Activated CD4-positive, alpha-beta T cell treated with anti-CD3 and anti-CD28 coated beads for 24 hours (primary cell): ENCODE data around the gene OTOG.

Experiments used
- DNase-seq, 2 donors: peaks; one replicate each; pipeline ENCODE4 v3.0.0-alpha.2; 2020; ENCODE audit warnings: low read depth in 2 of 2

Gene OTOG

DNA sequence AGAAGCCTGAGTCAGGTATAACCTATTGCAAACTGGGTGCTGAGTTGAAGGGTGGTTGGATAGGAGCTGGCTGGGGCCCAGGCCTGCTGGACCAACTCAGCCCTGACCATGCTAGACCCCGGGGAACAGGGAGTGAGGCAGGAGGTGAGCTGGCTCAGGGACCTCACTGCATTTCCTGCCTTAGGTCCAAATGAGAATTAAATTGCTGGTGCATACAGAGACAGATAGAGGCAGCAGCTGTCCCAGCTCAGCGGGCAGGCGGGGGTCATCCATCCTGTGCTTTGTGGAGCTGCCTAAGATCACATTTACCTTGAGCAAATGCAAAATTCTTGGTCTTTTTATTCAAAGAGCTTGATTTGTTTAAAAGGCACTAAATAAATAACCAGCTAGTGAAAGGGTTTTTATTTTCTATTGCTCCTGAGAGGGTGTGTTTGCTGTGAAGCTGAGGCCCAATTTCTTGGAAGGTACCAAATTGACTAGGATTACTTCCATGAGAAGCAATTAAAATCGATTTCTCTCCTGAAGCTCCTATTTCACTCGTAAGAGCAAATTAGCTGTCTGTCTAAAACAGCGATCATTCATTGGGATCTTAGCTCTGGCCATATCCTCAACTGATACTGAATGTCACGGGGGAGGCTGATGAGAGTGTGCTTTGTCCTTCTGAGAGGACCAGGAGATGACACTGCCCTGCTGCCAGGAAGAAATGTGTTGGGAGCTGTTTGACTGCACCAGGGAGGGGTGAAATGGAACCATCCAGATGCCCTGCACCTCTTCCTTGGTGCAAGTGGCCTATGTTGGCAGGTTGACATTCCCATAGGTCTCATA, 27.8 kb upstream of the OTOG start:
- DNase-seq = no peak

DNA sequence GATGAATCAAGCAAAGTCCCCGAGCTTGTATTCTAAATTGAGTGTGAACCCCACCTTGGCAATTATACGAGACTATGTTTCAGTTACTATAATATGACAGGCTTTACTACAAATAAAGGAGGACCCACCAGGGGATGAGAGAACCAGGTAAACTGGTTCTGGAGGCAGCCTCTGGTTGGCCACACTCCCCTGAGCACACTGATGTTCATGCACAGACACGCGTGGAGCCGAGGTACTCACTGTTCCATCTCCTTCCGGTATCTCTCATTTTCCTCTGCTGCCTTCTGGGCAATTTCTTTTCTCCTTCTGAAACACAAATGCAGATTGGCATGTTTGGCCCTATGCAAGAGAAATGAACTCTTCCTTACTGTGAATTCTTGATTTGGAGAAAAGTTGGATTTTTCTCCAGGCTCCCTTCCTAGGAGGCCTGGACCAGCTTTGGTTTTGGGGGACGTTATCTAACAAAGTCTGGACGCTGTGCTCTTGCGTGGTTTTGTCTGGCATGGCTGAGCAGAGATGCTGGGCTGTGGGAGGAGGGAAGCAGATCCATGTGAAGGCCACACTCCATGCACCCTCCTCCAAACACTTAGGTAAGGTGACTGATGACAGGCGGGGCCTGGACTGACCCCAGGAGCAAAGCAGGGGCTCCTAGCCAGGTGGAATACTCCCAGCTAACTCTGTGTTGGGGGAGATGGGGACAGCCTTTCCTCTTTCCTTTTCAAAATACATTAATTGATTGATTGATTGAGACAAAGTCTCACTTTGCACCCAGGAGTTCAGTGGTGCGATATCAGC, 25.8 kb upstream of the OTOG start:
- DNase-seq = no peak

DNA sequence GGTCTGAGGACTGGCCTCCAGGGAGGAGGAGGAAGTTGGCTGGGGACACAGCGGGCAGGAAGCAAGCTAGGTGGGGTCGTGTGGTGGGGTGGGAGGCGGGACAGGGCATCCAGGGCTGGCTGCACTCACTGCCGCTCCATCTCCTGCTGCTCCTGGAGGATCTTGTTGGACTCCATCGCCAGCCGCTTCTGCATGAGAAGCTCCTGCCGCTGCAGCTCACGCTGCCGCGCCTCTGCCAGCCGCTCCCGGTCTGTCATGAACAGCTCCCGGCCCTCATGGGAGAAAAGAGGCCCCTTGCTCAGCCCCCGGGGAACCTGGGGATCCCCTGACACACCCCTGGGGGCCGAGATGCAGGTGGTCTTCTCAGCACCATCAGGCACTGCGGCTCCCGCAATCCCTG, 24.4 kb upstream of the OTOG start:
- no peak for DNase-seq

DNA sequence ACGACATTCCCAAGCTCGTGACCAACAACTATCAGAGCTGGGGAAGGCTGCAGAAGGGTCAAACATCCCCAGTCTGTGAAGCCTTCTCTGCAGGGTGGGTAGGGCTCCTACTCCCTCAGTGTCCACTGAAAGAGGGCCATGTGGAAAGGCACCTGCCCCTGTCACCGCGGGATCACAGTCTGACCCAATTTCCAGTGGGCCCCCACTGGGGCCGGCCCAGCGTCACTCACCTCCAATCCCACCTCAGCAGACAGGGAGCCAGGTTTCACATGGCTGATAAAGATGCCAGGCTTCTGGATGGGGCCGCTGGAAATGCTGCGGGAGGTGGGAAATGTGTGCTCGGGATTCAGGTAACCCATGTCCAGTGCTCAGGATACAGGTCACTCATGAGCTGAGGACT, 22.8 kb upstream of the OTOG start:
- DNase-seq = no peak

DNA sequence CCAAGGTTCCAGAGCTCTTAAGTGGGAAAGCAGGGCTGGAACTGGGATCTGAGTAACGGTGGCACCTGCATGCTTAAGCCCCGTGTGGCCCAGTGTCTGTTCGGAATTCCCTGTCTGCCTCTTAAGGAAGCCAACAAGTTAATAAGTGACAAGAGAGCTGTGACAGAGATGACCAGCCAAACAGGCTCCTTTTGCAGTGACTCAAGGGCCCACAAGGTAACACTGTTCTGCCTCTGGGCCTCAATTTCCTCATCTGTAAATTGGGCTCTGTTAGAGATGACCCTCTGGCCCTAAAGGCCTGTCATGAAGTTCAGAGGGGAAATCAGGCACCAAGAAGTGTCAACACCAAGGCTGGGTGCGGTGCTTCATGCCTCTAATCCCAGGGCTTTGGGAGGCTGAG, 21.5 kb upstream of the OTOG start:
- DNase-seq = no peak

DNA sequence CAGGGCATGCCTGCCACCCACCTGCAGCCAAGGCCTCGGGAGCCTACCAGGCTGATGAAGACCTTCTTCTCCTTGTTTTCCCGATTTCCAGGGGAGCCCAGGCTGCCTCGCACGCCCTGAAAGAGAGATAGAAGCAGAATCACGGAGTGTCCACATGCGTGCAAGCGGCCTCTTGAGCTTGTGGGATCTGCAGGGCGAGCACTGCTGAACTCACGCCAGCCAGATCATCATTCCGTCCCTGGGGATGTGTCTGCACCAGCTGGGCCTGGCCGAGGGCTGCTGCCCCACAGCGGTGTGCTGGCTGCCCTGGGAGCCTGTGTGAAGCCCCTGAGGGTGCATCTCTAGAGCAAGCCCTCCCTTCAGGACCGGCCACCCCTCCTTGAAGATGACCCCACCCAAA, 20.7 kb upstream of the OTOG start:
- no peak for DNase-seq

DNA sequence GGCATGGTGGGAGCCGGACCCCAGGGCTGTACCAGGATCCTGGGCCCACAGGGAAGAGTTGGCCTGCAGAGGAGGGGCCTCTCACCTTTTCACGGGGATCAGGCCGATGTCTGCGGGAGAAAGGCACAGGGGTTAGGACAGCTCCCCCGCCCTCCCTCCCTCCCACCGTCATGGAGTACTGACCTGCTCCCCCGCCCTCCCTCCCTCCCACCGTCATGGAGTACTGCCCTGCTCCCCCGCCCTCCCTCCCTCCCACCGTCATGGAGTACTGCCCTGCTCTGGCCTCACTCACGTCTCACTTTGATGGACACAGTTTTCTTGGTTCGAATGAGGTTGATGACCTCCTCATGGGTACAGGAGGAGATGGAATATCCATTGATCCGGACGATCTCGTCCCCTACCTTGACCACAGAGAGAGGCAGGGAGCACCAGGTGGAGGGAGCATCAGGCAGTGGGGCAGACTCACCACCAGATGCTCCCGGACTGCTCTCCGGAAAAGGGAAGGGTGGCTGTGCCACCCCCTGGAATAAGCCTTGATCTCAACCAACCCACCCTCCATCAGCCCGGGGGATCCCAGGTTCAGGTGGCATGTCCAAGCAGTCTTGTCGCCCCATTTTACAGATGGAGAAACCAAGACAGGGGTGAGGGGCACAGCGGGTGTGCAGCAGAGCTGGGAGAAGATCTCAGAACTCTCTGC, 20.0 kb upstream of the OTOG start:
- DNase-seq = no peak

DNA sequence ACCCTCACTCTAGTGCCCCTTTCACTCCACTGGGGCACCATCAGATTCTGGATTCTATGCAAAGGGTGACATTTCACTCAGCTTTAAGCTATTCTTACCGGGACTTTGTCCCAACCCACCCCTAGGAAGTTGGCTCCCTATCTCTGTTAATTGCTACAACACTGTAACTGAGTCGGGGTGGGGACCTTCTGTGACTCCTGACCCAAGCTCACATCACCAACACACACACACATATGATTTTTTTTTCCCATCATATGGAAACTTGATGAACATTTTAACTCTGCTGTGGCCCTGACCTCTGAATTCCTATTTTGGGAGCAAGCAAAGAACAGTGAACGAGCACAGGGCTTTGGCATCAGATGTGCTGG, 19.4 kb upstream of the OTOG start:
- no peak for DNase-seq

DNA sequence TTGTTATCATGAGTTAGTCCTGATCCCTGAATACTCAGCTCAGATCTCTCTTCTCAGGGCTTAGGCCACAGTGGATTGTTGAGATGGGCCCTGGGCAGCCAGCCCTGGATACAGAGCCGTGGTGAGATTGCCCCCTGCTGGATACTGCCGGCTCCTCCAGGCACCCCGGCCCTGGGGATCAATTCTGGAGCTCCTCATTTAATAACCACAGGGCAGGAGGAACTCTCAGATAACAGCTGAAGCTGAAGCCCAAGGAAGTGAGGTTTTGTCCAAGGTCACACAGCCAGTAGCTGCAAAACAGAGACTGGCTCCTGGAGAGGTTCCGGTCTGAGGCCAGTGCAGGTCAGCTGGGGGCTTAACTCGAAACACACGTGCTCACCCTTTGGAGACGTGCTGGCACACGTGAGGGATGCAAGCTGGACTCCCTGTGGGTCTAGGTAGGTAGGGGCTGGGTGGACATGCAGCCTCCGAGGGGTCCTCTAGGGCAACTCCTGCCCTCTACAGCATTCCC, 18.8 kb upstream of the OTOG start:
- DNase-seq = peak; percentile 24 to 50

DNA sequence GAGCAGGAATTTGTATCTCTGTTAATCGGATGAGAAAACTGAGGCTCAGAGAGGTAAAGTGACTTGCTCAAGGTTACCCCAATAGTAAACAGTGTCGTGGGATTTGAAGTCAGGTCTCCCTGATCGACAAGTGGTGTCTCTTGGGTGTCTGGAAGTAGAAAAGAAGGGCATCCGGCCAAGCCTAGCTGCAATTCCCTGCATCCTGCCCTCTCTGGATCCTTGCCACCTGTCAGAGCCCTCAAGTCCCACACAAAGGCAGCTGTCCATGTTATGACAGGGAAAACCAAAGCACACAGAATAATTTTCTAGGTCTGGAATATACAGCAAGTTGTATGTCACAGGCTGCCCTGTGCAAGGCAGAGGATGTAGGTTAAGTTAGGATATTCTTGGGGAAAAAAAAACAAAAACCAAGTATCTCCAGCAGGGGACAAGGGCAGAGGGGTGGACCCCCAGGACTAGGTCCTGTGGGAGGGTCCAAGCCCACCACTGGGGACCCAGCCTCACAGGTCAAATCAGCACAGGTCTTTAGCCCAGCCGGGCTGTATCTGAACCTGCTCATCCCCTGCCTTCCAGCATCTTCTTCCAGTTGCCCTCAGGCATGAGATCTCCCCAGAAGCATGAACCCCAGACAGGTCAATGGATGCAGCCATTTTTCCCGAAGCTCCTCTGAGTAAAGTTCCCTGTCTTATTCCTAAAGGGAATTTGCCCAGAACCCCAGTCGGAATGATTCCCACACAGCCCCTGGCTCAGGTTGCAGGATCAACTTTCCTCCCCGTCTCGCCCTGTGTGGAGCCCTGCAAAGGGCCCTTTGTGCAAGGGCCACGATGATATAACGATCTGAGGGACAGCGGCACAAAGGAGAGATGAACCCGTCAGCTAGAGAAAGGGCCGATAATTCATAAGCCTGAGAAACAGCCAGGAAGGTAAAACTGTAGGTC, 17.9 kb upstream of the OTOG start:
- DNase-seq = no peak

DNA sequence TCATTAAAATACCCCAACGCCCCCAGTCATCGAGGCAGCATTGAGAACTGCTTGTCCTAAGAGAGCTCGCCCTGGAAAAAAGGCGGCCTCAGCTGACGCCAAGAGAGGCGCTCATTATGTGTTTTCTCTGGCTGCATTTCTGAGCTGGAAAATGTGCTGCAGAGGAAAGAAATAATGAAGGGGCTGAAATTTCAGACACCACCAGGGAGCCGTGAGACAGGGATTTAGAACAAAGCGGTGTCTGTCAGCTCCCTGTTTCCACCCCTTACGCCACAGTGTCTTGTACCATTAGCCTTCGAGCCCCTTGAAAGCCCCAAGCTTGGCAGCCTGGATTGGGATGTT, 17.2 kb upstream of the OTOG start:
- DNase-seq = no peak

DNA sequence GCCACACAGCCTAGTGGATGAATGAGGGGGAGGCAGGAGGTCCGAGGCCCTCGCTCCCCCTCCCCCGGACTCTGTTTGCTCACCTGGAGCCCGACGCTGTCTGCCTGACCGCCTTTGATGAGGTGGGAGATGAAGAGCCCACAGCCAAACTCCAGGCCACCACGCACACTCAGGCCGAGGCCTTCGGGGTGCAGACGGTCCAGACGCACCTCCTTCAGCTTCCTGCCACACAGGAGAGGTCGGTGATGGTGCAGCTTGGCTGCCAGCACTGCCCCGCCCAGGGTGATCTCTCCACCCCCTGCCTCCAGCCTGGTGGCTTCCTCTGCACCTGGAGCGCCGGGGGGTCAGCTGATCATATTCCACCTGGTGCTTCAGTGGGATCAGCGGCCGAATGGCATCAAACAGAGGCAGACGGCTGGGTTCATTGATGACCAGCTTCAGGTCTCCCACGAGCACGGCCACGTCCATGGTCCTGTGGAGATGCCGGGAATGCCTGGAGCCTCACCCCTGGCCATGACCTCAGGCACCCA, 15.9 kb upstream of the OTOG start:
- no peak for DNase-seq

DNA sequence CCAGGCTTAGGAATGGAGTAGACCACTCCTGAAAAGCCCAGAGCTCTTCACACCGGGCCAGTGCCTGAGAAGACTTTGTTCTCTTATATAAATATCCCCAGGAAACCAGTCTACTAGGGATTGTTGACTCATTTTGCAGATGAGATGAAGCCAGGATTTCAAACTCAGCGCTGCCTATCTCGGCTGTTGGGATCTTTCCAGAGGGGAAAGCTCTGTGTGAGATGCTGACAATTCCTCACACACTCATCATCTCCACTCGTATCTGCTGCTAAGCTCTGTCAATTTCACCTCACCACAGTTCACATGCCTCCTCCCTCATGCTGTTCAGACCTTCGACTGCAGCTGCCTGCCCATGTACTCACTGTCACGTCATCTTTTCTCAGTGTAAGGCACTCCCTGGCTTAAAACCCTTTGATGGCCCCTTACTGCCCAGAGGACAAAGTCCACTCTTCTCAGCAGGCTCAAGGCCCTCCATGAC, 15.4 kb upstream of the OTOG start:
- DNase-seq = no peak

DNA sequence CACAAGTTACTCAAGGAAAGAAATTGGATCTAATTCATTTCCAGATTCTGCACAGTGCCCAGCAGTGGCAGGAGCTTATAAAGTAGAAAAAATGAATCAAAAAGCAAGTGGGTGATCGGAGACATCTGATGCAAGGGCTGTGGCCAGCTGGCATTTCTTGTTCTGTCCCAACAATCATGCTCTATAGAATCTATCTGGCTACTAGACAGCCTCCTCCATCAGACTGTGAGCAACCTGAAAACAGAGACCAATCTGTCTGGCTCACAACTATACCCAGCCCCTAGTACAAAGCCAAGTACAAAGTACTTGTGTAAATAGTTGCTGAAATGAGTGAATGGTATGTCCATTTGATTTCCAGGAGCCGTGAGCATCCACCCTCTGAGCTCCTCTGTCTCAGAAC, 14.3 kb upstream of the OTOG start:
- no peak for DNase-seq

DNA sequence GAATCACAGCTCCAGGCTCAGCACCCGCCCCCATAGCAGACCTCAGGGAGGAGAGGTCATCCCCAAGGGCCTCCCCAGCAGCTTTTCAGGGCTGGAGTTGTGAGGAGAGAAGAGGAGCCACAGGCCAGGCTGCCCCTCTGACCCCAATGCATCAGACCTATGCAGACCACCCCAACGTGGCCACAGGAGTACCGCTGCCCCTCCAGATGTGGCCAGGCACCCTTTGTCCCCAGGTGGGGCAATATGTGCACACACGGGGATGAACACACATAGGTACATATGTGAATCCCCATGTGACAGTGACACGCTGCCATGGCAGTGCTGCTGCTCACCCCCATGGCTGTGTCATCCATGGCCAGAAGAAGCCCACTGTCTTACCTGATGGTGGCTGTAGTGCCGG, 13.7 kb upstream of the OTOG start:
- DNase-seq = no peak

DNA sequence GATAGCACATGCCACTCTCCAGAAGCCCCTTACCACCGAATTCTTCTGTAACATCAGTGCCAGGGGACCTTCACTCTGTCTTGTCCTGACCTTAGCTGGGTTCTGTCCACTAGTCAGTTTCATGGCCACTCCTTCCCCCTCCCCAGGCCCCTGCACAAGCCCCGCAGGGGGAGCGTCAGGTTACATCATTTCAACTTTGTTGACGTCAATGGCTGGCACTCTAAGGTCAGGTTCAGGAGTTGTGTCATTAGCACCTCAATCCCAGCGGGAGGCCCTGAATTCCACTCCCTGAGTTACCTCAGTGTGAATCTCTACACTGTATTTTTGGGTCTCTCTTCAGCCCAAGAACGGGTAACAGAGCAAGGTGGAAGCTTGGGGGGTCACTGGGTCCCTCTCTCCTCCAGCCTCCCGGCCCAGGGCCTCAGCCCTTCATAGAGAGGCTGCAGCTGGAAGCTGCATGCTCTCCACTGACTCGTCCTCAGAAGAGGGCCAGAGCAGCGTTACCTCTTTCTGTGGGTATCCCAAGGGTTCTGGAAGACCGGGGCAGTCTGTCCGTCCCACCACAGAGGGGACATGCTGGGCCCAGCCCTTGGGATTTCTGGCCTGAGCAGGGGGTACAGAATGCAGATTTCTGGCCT, 13.2 kb upstream of the OTOG start:
- no peak for DNase-seq

DNA sequence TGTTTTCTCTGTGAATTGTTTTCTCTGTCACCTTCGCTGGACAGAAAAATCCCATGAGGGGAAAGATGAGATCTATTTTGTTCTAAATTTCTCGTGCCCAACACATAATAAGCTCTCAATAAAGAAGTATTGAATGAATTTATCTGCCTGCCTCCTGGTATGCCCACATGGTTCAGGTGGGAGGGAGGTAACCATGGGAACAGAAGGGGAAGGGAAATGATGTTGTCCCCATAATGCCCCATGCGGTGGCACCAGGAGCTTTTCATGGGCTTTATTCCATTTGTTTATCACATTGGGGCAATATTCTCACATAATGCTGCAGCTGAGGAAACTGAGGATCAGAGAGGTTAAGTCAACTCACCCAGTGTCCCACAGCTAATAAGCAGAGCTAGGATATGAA, 11.6 kb upstream of the OTOG start:
- no peak for DNase-seq

DNA sequence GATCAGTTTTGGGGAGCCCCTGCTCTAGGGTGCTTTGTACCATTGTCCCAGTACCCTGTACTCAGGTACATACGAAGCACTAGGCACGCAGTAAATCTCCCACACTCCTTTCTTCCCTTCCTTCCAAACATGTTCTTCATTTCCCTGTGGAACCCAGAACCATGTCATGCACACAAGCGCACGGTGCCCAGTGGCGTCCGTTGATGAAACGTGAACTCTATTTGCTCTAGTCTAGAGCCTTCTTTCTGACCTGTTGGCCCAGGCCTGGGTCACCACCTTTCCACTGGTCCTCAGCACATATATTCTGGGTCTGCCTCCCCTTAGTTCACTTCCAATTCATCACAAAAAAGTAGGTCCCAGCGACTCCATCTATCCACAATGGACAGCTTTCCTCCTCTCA, 9.8 kb upstream of the OTOG start:
- DNase-seq = no peak

DNA sequence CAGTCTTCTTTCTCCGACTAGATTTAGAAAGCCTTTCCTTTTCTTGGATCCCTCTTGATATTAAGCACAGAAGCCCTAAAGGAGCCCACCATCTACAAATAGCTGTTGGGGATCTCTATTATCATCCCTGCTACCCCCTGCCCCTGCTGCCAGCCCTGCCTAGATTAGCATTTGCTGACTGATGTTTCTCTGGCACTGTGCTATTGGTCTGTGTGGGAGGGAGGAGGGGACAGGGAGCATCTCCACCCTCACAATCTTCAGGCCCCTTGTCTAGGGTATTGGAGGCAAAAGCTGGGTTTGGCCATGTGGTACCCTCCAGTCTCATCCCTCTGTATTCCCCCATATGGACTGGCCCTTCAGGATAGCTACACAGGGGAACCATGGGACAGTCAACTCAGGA, 9.0 kb upstream of the OTOG start:
- DNase-seq = no peak

DNA sequence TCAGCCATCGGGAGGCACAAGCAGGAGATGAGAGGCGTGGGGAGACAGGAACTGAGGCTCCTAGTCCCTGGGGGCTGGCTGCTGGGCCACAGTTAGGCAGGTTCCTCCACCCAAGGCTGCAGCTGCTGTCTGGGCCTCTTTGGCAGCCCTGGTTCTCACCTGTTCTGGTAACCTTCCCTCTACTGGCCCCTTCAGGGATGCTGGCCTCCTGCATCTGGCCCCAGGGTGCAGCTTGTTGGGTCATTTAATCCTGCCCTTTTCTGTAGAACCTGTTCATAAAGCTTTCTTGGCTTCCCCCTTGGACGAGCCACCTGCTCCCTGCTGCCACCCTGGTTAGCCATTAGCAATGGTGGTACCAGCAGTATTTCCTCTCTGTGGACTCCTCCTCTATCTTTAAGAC, 8.3 kb upstream of the OTOG start:
- no peak for DNase-seq

DNA sequence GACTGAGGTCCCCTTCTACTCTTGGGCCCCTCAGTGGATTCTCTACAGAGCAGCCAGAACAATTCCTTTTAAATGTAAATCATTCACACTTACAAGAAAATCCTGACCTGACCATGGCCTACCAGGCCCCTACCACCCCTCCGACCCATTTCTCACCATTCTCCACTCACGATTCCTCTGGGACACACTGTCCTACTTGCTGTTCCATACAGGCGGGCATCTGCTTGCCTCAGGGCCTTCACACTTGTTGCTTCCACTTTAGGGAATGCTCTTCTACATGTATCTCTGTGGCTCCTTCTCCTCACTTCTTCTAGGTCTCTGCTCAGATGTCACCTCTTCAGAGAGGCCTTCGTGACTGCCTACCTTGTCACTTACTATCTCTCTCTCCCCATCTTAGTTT, 6.3 kb upstream of the OTOG start:
- no peak for DNase-seq
